ENCODE data around the gene GDAP1L1.
A peak's percentile ranks its signal among the peaks of the same experiment; 100 is the strongest.
"Not testable (repeated sequence)": the region's sequence is repeated elsewhere in the genome, so short reads cannot be mapped to it uniquely, and the experiment has no call there.

GDAP1L1 gene

DNA sequence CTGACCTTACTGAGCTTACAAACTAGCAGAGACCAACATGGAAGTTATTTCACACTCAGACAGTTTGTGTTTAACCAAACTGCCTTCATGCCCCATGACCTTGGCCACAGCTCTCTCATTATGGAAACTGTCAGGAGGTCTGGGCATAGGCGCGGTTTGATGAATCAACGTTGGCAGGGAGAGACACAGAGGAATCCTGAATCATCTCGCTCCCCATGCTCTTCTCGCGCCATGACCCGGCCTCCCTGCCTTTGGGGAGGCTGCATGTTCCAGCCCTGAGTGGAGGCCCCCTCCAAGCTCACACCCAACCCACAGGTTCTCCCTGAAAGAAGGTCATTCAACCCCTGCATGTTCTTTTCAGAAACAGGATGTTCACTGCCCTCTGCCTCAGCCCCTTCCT, 15.9 kb upstream of the GDAP1L1 start:
- H3K36me3 ChIP-seq (ENCODE audit: control insufficient read depth, insufficient read depth, low read length), result no peaks in the 10 kb centered on the region
- H3K9ac ChIP-seq, result no peak overlapping the region
- no peaks in the 10 kb centered on the region for H3K27me3 ChIP-seq (ENCODE audit: control insufficient read depth, insufficient read depth, low read length)
- no peak overlapping the region for H3K4me3 ChIP-seq (ENCODE audit: low read depth, low read length)
- H3K4me2 ChIP-seq (ENCODE audit: low read length), result no peak overlapping the region
- no peak overlapping the region for H3K27ac ChIP-seq
- H2AFZ ChIP-seq, result no peak overlapping the region
- no peaks in the 10 kb centered on the region for H3K9me3 ChIP-seq (ENCODE audit: control insufficient read depth, low read length)
- H3K4me1 ChIP-seq, result no peaks in the 10 kb centered on the region
- no peaks in the 10 kb centered on the region for H3K79me2 ChIP-seq
- TF ChIP-seq, protein P1, sequence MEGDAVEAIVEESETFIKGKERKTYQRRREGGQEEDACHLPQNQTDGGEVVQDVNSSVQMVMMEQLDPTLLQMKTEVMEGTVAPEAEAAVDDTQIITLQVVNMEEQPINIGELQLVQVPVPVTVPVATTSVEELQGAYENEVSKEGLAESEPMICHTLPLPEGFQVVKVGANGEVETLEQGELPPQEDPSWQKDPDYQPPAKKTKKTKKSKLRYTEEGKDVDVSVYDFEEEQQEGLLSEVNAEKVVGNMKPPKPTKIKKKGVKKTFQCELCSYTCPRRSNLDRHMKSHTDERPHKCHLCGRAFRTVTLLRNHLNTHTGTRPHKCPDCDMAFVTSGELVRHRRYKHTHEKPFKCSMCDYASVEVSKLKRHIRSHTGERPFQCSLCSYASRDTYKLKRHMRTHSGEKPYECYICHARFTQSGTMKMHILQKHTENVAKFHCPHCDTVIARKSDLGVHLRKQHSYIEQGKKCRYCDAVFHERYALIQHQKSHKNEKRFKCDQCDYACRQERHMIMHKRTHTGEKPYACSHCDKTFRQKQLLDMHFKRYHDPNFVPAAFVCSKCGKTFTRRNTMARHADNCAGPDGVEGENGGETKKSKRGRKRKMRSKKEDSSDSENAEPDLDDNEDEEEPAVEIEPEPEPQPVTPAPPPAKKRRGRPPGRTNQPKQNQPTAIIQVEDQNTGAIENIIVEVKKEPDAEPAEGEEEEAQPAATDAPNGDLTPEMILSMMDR (IDR thresholded peaks at IDR 0.05), result no peak

DNA sequence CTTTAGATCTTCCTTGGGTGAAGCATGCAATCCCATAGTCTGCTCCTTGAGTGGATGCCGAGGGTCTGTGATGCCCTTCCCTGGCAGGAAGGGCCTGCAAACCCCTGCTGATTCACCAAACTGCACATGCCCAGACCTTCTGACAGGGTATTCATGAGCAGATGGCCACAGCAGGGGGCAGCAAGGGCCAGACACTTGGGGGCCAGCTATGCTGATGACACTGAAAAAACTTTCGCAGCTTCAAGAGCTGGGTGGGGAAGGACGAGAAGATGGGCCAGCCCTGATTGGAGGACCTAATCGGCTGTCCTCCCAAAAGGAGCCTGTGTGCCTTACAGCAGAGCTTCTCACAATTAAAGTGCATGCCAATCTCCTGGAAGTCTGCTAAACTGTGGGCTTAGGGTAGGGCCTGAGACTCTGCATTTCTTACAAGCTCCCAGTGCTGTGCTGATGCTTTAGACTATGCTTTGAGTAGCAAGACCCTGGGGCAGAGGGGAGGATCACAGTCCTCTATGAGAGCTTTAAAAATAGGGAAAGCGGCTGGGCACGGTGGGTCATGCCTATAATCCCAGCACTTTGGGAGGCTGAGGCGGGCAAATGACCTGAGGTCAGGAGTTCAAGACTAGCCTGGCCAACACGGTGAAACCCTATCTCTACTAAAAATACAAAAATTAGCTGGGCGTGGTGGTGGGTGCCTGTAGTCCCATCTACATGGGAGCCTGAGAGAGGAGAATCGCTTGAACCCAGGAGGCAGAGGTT, 15.2 kb upstream of the GDAP1L1 start:
- Histone ChIP-seq H3K4me2 (ENCODE audit: low read length) (no peak overlapping the region), H3K27ac (no peak overlapping the region), H2AFZ (no peak overlapping the region), H3K9me3 (ENCODE audit: control insufficient read depth, low read length) (no peaks in the 10 kb centered on the region), H3K79me2 (no peaks in the 10 kb centered on the region), H3K4me3 (ENCODE audit: low read depth, low read length) (no peak overlapping the region), H3K9ac (no peak overlapping the region), H3K4me1 (no peaks in the 10 kb centered on the region), H3K36me3 (ENCODE audit: control insufficient read depth, insufficient read depth, low read length) (no peaks in the 10 kb centered on the region), H3K27me3 (ENCODE audit: control insufficient read depth, insufficient read depth, low read length) (no peaks in the 10 kb centered on the region)
- TF ChIP-seq, protein P1 (IDR thresholded peaks at IDR 0.05), result peak; percentile 23

DNA sequence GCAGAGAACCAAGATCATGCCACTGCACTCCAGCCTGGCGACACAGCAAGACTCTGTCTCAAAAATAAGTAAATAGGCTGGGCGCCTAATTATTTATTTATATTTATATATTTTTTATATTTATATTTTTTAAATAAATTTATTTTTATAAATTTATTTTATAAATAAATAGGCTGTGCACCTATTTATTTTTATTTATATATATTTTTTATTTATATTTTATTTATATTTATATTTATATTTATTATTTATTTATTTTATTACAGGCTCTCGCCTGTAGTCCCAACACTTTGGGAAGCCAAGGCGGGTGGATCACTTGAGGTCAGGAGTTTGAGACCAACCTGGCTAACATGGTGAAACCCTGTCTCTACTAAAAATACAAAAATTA, 14.6 kb upstream of the GDAP1L1 start:
- H3K4me1 ChIP-seq; H3K4me2 ChIP-seq (ENCODE audit: low read length); H3K4me3 ChIP-seq (ENCODE audit: low read depth, low read length); H3K9ac ChIP-seq; H3K27ac ChIP-seq; H3K36me3 ChIP-seq (ENCODE audit: control insufficient read depth, insufficient read depth, low read length); H3K27me3 ChIP-seq (ENCODE audit: control insufficient read depth, insufficient read depth, low read length); H3K79me2 ChIP-seq; H3K9me3 ChIP-seq (ENCODE audit: control insufficient read depth, low read length); H2AFZ ChIP-seq: not testable (repeated sequence)

- H3K9me3 ChIP-seq (ENCODE audit: control insufficient read depth, low read length), result no peaks in the 10 kb centered on the region
- TF ChIP-seq, protein P1 (IDR thresholded peaks at IDR 0.05), result no peak
- no peaks in the 10 kb centered on the region for H3K27me3 ChIP-seq (ENCODE audit: control insufficient read depth, insufficient read depth, low read length)
- no peaks in the 10 kb centered on the region for H3K79me2 ChIP-seq
- no peak overlapping the region for H3K9ac ChIP-seq
- H3K4me2 ChIP-seq (ENCODE audit: low read length), result no peak overlapping the region
- H3K4me1 ChIP-seq, result no peaks in the 10 kb centered on the region
- H3K27ac ChIP-seq, result no peak overlapping the region
- no peaks in the 10 kb centered on the region for H3K36me3 ChIP-seq (ENCODE audit: control insufficient read depth, insufficient read depth, low read length)
- H2AFZ ChIP-seq, result no peak overlapping the region
- H3K4me3 ChIP-seq (ENCODE audit: low read depth, low read length), result no peak overlapping the region
These were observed 13.6 kb upstream of the GDAP1L1 start for GRCh38 chr20:44233436-44234016.

DNA sequence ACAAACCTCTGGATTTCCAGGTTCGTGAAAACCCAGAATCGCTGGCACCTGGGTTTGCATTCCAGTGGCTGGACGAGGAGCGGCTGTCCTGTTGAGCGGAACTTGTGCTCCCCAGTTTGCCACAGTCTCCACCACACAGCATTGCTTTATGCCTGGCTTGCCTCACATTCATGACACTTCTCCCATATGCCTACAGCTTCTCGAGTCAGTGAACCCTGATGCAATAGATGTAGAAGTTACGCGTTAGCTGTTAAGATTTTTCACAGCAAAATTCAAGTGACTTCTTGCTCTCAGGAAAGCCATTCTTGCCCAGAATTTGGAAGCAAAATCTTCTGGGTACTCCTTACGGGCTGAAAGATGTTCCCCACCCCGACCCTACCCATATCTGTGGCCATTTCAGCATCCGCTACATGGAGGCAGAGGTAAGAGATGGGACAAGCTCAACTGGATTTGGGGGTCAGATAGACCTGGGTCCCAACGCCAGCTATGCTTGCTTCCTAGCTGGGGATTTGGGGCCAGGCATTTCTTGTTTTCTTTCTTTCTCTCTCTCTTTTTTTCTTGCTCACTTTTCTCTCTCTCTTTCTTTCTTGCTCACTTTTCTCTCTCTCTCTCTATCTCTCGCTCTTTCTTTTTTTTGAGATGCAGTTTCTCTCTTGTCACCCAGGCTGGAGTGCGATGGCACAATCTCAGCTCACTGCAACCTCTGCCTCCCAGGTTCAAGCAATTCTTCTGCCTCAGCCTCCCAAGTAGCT, 12.4 kb upstream of the GDAP1L1 start:
- Histone ChIP-seq H3K79me2 (no peaks in the 10 kb centered on the region), H2AFZ (no peak overlapping the region), H3K27ac (no peak overlapping the region), H3K4me3 (ENCODE audit: low read depth, low read length) (no peak overlapping the region), H3K9ac (no peak overlapping the region), H3K36me3 (ENCODE audit: control insufficient read depth, insufficient read depth, low read length) (no peaks in the 10 kb centered on the region), H3K27me3 (ENCODE audit: control insufficient read depth, insufficient read depth, low read length) (no peaks in the 10 kb centered on the region), H3K4me1 (no peaks in the 10 kb centered on the region), H3K4me2 (ENCODE audit: low read length) (no peak overlapping the region), H3K9me3 (ENCODE audit: control insufficient read depth, low read length) (no peaks in the 10 kb centered on the region)
- TF ChIP-seq, protein P1 (IDR thresholded peaks at IDR 0.05), result no peak
